T-helper 22 cell (primary cell): Measurements from ENCODE around the gene RWDD4.

Source experiments
- DNase-seq: peaks from one replicate; pipeline ENCODE4 v3.0.0-alpha.2; 2020; ENCODE audit warnings: low read depth

RWDD4 gene

GRCh38 chr4:183600189-183600685, 58.7 kb downstream of the RWDD4 start:
- DNase-seq: no peak

GRCh38 chr4:183599690-183600089, 59.3 kb downstream of the RWDD4 start:
- DNase-seq: no peak

GRCh38 chr4:183599284-183599683, 59.7 kb downstream of the RWDD4 start:
- DNase-seq: no peak

GRCh38 chr4:183596067-183596757, 62.8 kb downstream of the RWDD4 start:
- no peak for DNase-seq

- no peak for DNase-seq
Measured at GRCh38 chr4:183594823-183595222, 64.2 kb downstream of the RWDD4 start.

- DNase-seq: no peak
Measured at GRCh38 chr4:183591301-183591700, 67.7 kb downstream of the RWDD4 start.
